SK-N-SH (cell line): ENCODE measurements around the gene CNNM3.

Experiments
- POLR2AphosphoS5 ChIP-seq: IDR thresholded peaks from 2 replicates; pipeline ENCODE4 v1.6.1; 2012; ENCODE audit warnings: low read depth, low read length
- TF ChIP-seq, protein P1 (sequence below): fragments of 200-600 bp; sonication (generic); IDR thresholded peaks from 2 replicates; pipeline ENCODE4 v1.6.1; 2017; ENCODE audit warnings: antibody characterized with exemption, mild to moderate bottlenecking, moderate library complexity

DNA sequence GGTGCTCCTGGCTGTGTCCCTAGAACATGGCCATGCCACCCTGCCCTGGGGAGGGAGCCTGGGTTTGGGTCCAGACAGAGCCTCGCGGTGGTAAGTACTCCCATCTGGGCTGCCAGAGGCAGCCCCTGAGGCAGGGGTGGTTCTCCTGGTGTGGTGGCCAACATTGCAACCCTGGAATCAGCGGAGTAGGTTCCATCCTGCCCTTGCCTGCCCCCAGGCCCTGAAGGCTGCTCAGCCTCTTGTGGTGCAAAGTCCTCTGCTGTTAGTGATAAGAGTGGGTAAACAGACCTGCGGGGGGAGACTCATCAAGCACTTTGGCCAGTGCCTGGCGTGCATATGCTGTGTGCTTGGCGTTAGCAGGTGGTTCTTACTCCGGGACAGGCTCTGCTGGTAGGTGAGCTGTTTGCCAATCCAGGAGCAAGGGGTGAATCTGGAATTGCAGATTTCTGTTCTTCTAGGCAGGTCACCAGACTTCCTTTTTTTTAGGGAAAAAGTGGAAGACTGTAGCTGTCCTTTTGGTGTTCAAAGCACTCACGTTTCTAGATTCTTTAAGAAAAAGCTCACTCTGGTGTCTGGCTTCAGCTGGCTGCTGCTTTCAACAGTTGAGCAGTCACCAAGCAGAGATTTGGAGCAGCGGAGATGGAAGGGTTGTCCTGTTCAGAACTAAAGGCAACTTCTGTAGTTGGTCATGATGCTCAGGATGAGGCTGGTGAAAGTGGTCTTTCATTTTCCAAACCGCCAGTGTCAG is 3.2 kb downstream of the CNNM3 start:
- no peak for TF ChIP-seq POLR2AphosphoS5
- TF ChIP-seq, protein P1, sequence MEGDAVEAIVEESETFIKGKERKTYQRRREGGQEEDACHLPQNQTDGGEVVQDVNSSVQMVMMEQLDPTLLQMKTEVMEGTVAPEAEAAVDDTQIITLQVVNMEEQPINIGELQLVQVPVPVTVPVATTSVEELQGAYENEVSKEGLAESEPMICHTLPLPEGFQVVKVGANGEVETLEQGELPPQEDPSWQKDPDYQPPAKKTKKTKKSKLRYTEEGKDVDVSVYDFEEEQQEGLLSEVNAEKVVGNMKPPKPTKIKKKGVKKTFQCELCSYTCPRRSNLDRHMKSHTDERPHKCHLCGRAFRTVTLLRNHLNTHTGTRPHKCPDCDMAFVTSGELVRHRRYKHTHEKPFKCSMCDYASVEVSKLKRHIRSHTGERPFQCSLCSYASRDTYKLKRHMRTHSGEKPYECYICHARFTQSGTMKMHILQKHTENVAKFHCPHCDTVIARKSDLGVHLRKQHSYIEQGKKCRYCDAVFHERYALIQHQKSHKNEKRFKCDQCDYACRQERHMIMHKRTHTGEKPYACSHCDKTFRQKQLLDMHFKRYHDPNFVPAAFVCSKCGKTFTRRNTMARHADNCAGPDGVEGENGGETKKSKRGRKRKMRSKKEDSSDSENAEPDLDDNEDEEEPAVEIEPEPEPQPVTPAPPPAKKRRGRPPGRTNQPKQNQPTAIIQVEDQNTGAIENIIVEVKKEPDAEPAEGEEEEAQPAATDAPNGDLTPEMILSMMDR, result no peak
